H1 (cell line): ENCODE results near the gene LRR1. TPM values are rescaled to one million over a fixed set of nuclear protein-coding genes. Genes with fewer than 3 reads are reported as not detected.

ENCODE experiments used
- CTCF ChIA-PET: fragments of 300-600 bp; sonication (Branson Sonifier 250); formaldehyde crosslinking; loops from one replicate; lab custom pipeline; 2021; ENCODE audit not compliant: partially characterized antibody; lab: Charles Lee
- POLR2A ChIA-PET: fragments of 300-600 bp; sonication (Branson Sonifier 250); formaldehyde crosslinking; loops from one replicate; lab custom pipeline; 2021; ENCODE audit warnings: inconsistent platforms; ENCODE audit not compliant: partially characterized antibody; lab: Charles Lee
- DNase-seq, 2 experiments: peaks; one replicate each; pipeline versions ENCODE4 v3.0.0 to v3.0.0-alpha.2; 2010 to 2022; ENCODE audit warnings: low spot score in 2 of 2, low read depth in 1 of 2, mixed read lengths in 1 of 2
- FAIRE-seq: peaks from 2 replicates; lab custom pipeline; 2011; peaks lifted over from hg19 to GRCh38; lab: Jason Lieb, UNC
- H2AFZ ChIP-seq: 2 replicates; pipeline ENCODE4 v1.8.1; 2012; ENCODE audit warnings: low read length, inconsistent platforms
- H2AK5ac ChIP-seq: 2 replicates; pipeline ENCODE4 v1.6.1; 2013; ENCODE audit warnings: low read depth, low read length
- H2BK120ac ChIP-seq: replicated peaks from 2 replicates; pipeline ENCODE3; 2013; ENCODE audit warnings: low read depth, low read length, inconsistent platforms
- H2BK12ac ChIP-seq: 2 replicates; pipeline ENCODE4 v1.6.1; 2013; ENCODE audit warnings: low read depth, low read length
- H2BK15ac ChIP-seq: 2 replicates; pipeline ENCODE4 v1.6.1; 2013; ENCODE audit warnings: low read length
- H2BK20ac ChIP-seq: 2 replicates; pipeline ENCODE4 v1.6.1; 2013; ENCODE audit warnings: low read length
- H2BK5ac ChIP-seq: 2 replicates; pipeline ENCODE4 v1.6.1; 2013; ENCODE audit warnings: low read depth, low read length
- H3K14ac ChIP-seq: 2 replicates; pipeline ENCODE4 v1.6.1; 2013; ENCODE audit warnings: inconsistent platforms; ENCODE audit not compliant: insufficient read length
- H3K18ac ChIP-seq: 2 replicates; pipeline ENCODE4 v1.6.1; 2013; ENCODE audit warnings: low read length; ENCODE audit errors: extremely low read depth
- H3K23ac ChIP-seq: 2 replicates; pipeline ENCODE4 v1.6.1; 2013; ENCODE audit warnings: inconsistent platforms; ENCODE audit not compliant: insufficient read length
- H3K23me2 ChIP-seq: 2 replicates; pipeline ENCODE4 v1.6.1; 2013; ENCODE audit warnings: low read depth, low read length
- H3K27ac ChIP-seq: 2 replicates; pipeline ENCODE4 v1.6.1; 2011; ENCODE audit warnings: low read depth, low read length, inconsistent platforms
- H3K27me3 ChIP-seq, 4 experiments: replicated peaks in 1 of 4; 1 replicate in 1 of 4; 2 replicates in 3 of 4; pipeline versions ENCODE4 v1.6.1 to v1.8.1; 2011 to 2013; ENCODE audit warnings: low read length in 3 of 4, mild to moderate bottlenecking in 3 of 4, inconsistent platforms in 2 of 4, mixed read lengths in 2 of 4, moderate library complexity in 1 of 4; ENCODE audit not compliant: control insufficient read depth in 3 of 4, insufficient read depth in 3 of 4; ENCODE audit errors: extremely low read depth in 1 of 4
- H3K36me3 ChIP-seq, 4 experiments: 2 replicates each; pipeline versions ENCODE4 v1.6.1 to v1.8.1; 2011 to 2013; ENCODE audit warnings: mild to moderate bottlenecking in 4 of 4, low read length in 3 of 4, moderate library complexity in 2 of 4, control low read depth in 1 of 4, inconsistent platforms in 1 of 4; ENCODE audit not compliant: insufficient read depth in 4 of 4, control insufficient read depth in 2 of 4
- H3K4ac ChIP-seq: replicated peaks from 2 replicates; pipeline ENCODE3; 2013; ENCODE audit warnings: low read length, low read depth, mixed read lengths, inconsistent platforms; ENCODE audit not compliant: insufficient read length
- H3K4me1 ChIP-seq, 4 experiments: replicated peaks in 1 of 4; 1 replicate in 1 of 4; 2 replicates in 3 of 4; pipeline versions ENCODE4 v1.6.1 to v1.8.1; 2011 to 2013; ENCODE audit warnings: low read length in 3 of 4, inconsistent platforms in 2 of 4, mixed read lengths in 1 of 4; ENCODE audit not compliant: insufficient read depth in 4 of 4, control insufficient read depth in 3 of 4
- H3K4me2 ChIP-seq, 2 experiments: 2 replicates each; pipeline versions ENCODE4 v1.6.1 to v1.8.1; 2011 to 2013; ENCODE audit warnings: low read depth in 2 of 2, low read length in 2 of 2, control low read depth in 1 of 2, inconsistent platforms in 1 of 2, mild to moderate bottlenecking in 1 of 2; ENCODE audit not compliant: insufficient read depth in 1 of 2
- H3K4me3 ChIP-seq, 4 experiments: fragments of 200-600, 300-600 bp in 1 of 4; sonication (generic), shearing (Covaris generic), sonication (Bioruptor Twin) in 1 of 4; 2 replicates each; pipeline versions ENCODE4 v1.5.1 to v1.8.1; 2011 to 2016; ENCODE audit warnings: low read length in 4 of 4, low read depth in 3 of 4, control low read depth in 2 of 4, inconsistent platforms in 2 of 4, mild to moderate bottlenecking in 2 of 4, mixed read lengths in 1 of 4, moderate library complexity in 1 of 4; ENCODE audit not compliant: insufficient read depth in 2 of 4; ENCODE audit errors: extremely low read depth in 1 of 4
- H3K56ac ChIP-seq: replicated peaks from 2 replicates; pipeline ENCODE3; 2013; ENCODE audit warnings: low read depth, mild to moderate bottlenecking, mixed read lengths, low read length, inconsistent platforms; ENCODE audit not compliant: insufficient read length
- H3K79me1 ChIP-seq: 2 replicates; pipeline ENCODE4 v1.6.1; 2013; ENCODE audit warnings: low read depth, low read length, control low read depth
- H3K79me2 ChIP-seq, 2 experiments: 2 replicates each; pipeline versions ENCODE4 v1.6.1 to v1.8.1; 2012 to 2013; ENCODE audit warnings: low read length in 2 of 2, mild to moderate bottlenecking in 2 of 2, inconsistent platforms in 1 of 2; ENCODE audit not compliant: insufficient read depth in 2 of 2, control insufficient read depth in 1 of 2
- H3K9ac ChIP-seq, 4 experiments: replicated peaks in 1 of 4; 1 replicate in 1 of 4; 2 replicates in 3 of 4; pipeline versions ENCODE4 v1.6.1 to v1.8.1; 2011 to 2013; ENCODE audit warnings: low read depth in 3 of 4, low read length in 3 of 4, control low read depth in 2 of 4, mild to moderate bottlenecking in 2 of 4, moderate library complexity in 2 of 4, inconsistent platforms in 1 of 4; ENCODE audit errors: extremely low read depth in 1 of 4
- H3K9me3 ChIP-seq, 2 experiments: 2 replicates each; pipeline versions ENCODE4 v1.6.1 to v1.8.1; 2012 to 2013; ENCODE audit warnings: mild to moderate bottlenecking in 2 of 2, moderate library complexity in 2 of 2, control low read depth in 1 of 2, inconsistent platforms in 1 of 2, low read depth in 1 of 2, low read length in 1 of 2, mixed read lengths in 1 of 2; ENCODE audit not compliant: insufficient read depth in 2 of 2
- H4K20me1 ChIP-seq, 2 experiments: replicated peaks in 1 of 2; 2 replicates each; pipeline versions ENCODE3 to v1.8.1; 2011 to 2013; ENCODE audit warnings: inconsistent platforms in 2 of 2, low read length in 2 of 2, mild to moderate bottlenecking in 1 of 2; ENCODE audit not compliant: insufficient read depth in 2 of 2, control insufficient read depth in 1 of 2
- H4K5ac ChIP-seq: 2 replicates; pipeline ENCODE4 v1.6.1; 2013; ENCODE audit warnings: low read length, low read depth, mixed read lengths, inconsistent platforms; ENCODE audit not compliant: insufficient read length
- H4K8ac ChIP-seq: 2 replicates; pipeline ENCODE4 v1.8.0; 2013; ENCODE audit warnings: mild to moderate bottlenecking, moderate library complexity, low read length, inconsistent platforms; ENCODE audit not compliant: insufficient read depth; ENCODE audit errors: extremely low read depth
- H4K91ac ChIP-seq: replicated peaks from 2 replicates; pipeline ENCODE3; 2013; ENCODE audit warnings: low read length, mixed read lengths, inconsistent platforms; ENCODE audit not compliant: insufficient read length
- BCL11A ChIP-seq, 2 experiments: IDR thresholded peaks; one replicate each; pipeline ENCODE4 v1.6.1; 2011; ENCODE audit warnings: low read depth in 2 of 2, low read length in 2 of 2, mild to moderate bottlenecking in 2 of 2
- BRCA1 ChIP-seq: IDR thresholded peaks from 2 replicates; pipeline ENCODE4 v1.6.1; 2012; ENCODE audit warnings: low read depth, low read length, improper control_type of control experiment
- CHD1 ChIP-seq: IDR thresholded peaks from 2 replicates; pipeline ENCODE4 v1.6.1; 2012; ENCODE audit warnings: low read depth, low read length, improper control_type of control experiment
- GABPA ChIP-seq: IDR thresholded peaks from 2 replicates; pipeline ENCODE4 v1.6.1; 2011; ENCODE audit warnings: mild to moderate bottlenecking, low read length, moderate library complexity, borderline replicate concordance; ENCODE audit not compliant: insufficient read depth
- POU5F1 ChIP-seq: IDR thresholded peaks from 2 replicates; pipeline ENCODE4 v1.6.1; 2011; ENCODE audit warnings: low read depth, mild to moderate bottlenecking, low read length, moderate library complexity
- WGBS, 2 experiments: shearing (Covaris generic) in 1 of 2; methylation state at CpG; one replicate each; pipeline versions ENCODE4 v1.1.6 to v1.1.7; 2013 to 2015; ENCODE audit warnings: low lambda C conversion rate in 2 of 2, mixed read lengths in 2 of 2, inconsistent platforms in 1 of 2, low coverage in 1 of 2, missing lambda C conversion rate in 1 of 2; ENCODE audit not compliant: insufficient replicate concordance in 2 of 2, insufficient coverage in 1 of 2, insufficient read length in 1 of 2; ENCODE audit errors: extremely low coverage in 1 of 2, missing lambda C conversion rate in 1 of 2; 5-methylcytosine and 5-hydroxymethylcytosine counted together
- polyA plus RNA-seq, 7 experiments: library from polyadenylated mRNA; depleted of rRNA in 3 of 7; stranded (reverse) in 5 of 7; unstranded in 2 of 7; fragments of >200 nt in 5 of 7; fragments of 200-250 nt in 2 of 7; gene quantifications; 1 replicate in 5 of 7; 2 replicates in 1 of 7; 4 replicates in 1 of 7; pipeline versions ENCODE4 v1.2.1 to v1.2.3, GENCODE V29; 2011 to 2013; ENCODE audit warnings: missing spikeins in 2 of 7, mixed read lengths in 2 of 7
- total RNA-seq: library from RNA; stranded (reverse); fragmentation: NEBNext Ultra II Directional; extraction: Animal tissue kit (Norgen Biotek cat#: 25700); gene quantifications from 2 replicates; pipeline ENCODE4 v1.2.1, GENCODE V29; 2021

LRR1 gene
- total and polyA plus RNA-seq, 2 of the 8 experiments (the other 6 are each of a cell fraction or from before 2014, with no cell fraction given): 30.7 to 37.5 TPM

- FAIRE-seq: no peak
- H3K27ac ChIP-seq: no peak overlapping the region
Observed at GRCh38 chr14:49636866-49637265, 38.1 kb downstream of the LRR1 start.

More at GRCh38 chr14:49636866-49637265, 38.1 kb downstream of the LRR1 start:
- Histone ChIP-seq H3K27me3 (no peaks in the 10 kb centered on the region), H3K9me3 (no peaks in the 10 kb centered on the region), H3K4me2 (no peak overlapping the region), H3K18ac (no peak overlapping the region), H3K79me2 (peaks cover 0 to 67% of the 10 kb centered on the region in 2 experiments; a peak in 3 of 4 replicates), H2AFZ (no peak overlapping the region), H3K14ac (no peak overlapping the region), H2BK12ac (no peak overlapping the region), H3K56ac (no peak overlapping the region), H3K79me1 (0 out of 2 replicates have a peak, but pooled peaks cover 6% of the 10 kb centered on the region), H2BK5ac (no peak overlapping the region), H3K23me2 (peaks cover 10% of the 10 kb centered on the region; the same call in 1 of the 2 replicates), H4K20me1 (peaks cover 4 to 14% of the 10 kb centered on the region in 2 experiments), H3K4me3 (no peak overlapping the region), H3K9ac (no peak overlapping the region), H4K5ac (no peak overlapping the region), H4K91ac (no peak overlapping the region), H3K36me3 (peaks cover 0 to 16% (median under 1%) of the 10 kb centered on the region in 4 experiments; a peak in 1 of 8 replicates), H3K23ac (no peak overlapping the region), H2BK20ac (no peak overlapping the region), H2BK120ac (no peak overlapping the region), H2AK5ac (no peak overlapping the region), H3K4ac (no peak overlapping the region), H4K8ac (no peak overlapping the region), H3K4me1 (no peaks in the 10 kb centered on the region), H2BK15ac (no peak overlapping the region)
- CTCF ChIA-PET: interaction anchor here (1.1 to 1.5 kb wide), 2 partner anchors 40 to 468 kb away, joined by 3 read pairs; no protein-coding TSS in a partner anchor
- POLR2A ChIA-PET: interaction anchor here (0.6 to 1.5 kb wide), 3 partner anchors 13 to 276 kb away, joined by 3 to 7 read pairs (median 5); partner anchors contain the start of gene POLE2
- TF ChIP-seq GABPA (no peak), BCL11A (IDR thresholded peaks at IDR 0.05; ENCODE audit: low read depth in 2 of 2, low read length in 2 of 2) (no peak), POU5F1 (no peak), CHD1 (no peak), BRCA1 (no peak)
- no peak for DNase-seq
- WGBS, 2 experiments: 87% methylated on average over 1 of the region's 1 CpG; no CpG with 5 or more reads in 1 of the 2 experiments
